Measurements from ENCODE around the gene ASXL3. TPM values are rescaled to one million over a fixed set of nuclear protein-coding genes. Genes with fewer than 3 reads are reported as not detected.

ASXL3 gene
- total RNA-seq, 2 experiments from 2014 or later, result not detected

DNA sequence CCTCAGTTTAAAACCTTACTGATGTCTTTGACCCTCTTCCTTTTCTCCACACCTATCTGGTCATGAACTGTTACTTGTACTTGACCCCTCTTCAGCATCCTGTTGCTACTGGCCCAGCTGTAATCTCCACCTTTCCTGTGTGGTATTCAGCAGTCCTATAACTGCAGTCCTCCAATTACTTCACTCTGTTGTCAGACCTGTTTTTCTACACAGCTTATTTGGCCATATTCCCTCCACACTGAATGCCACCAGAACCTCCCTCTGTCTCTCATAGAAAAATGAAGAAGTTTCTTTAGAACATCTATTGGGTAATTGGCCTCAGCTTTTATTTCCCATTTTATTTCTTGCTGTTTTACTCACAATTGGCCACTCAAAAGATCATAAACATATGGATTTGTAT, 155.4 kb downstream of the ASXL3 start:
- CTCF ChIA-PET, result interaction anchor here (0.5 kb wide), 1 partner anchor 117 kb away, joined by 4 read pairs; no protein-coding TSS in a partner anchor
- Mint-ChIP-seq H3K9me3 (no peaks in the 10 kb centered on the region), H3K27ac (no peak overlapping the region), H3K27me3 (no peaks in the 10 kb centered on the region), H3K36me3 (ENCODE audit: low read depth) (no peaks in the 10 kb centered on the region), H3K4me3 (no peak overlapping the region), H3K4me1 (no peaks in the 10 kb centered on the region)
- POLR2A ChIA-PET, result no interaction called here
- DNase-seq, result no peak

DNA sequence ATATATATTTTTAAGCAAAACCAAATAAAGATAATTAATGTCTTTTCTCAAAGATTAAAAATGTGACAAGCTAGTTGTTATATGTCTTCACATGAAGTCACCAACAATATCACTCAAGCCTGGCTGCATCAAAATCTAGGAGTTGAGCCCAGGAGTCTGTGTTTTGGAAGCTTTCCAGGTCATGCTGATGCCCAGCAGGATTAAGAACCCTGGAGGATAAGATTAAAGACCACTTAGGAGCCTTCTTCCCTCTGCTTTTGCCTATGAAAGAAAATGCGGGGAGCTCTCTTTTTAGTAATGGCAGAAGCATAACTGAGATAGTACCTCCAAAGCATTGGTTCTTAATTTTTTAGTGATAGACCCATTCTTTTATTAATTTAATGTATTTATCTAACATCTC, 157.4 kb downstream of the ASXL3 start:
- DNase-seq, result no peak
- no peak overlapping the region for H3K4me3 Mint-ChIP-seq
- no peaks in the 10 kb centered on the region for H3K4me1 Mint-ChIP-seq
- POLR2A ChIA-PET, result no interaction called here
- CTCF ChIA-PET, result no interaction called here
- H3K27ac Mint-ChIP-seq, result no peak overlapping the region
- H3K27me3 Mint-ChIP-seq, result no peaks in the 10 kb centered on the region
- no peaks in the 10 kb centered on the region for H3K9me3 Mint-ChIP-seq
- H3K36me3 Mint-ChIP-seq (ENCODE audit: low read depth), result no peaks in the 10 kb centered on the region

DNA sequence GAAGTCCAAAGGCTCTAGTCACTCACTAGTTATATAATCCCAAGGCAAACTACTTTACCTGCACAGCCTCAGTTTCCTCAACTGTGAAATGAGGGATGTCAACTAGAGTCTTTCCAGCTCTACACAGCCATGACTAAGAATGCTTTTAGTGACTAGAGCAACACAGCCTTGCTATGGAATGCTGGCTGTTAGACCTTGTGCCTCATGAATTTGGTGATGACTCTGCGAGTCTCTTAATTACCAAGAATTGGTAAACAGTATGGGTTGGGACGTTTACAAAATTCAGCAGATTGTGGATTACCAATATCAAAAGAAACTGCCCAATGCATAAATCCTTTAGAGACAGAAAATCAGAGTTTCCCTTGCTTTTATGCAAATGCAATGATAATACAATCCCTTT, 163.7 kb downstream of the ASXL3 start:
- ChIA-PET POLR2A (no interaction called here), CTCF (no interaction called here)
- Mint-ChIP-seq H3K36me3 (ENCODE audit: low read depth) (no peaks in the 10 kb centered on the region), H3K4me1 (no peaks in the 10 kb centered on the region), H3K27me3 (no peaks in the 10 kb centered on the region), H3K9me3 (no peaks in the 10 kb centered on the region), H3K27ac (no peak overlapping the region), H3K4me3 (no peak overlapping the region)
- no peak for DNase-seq

DNA sequence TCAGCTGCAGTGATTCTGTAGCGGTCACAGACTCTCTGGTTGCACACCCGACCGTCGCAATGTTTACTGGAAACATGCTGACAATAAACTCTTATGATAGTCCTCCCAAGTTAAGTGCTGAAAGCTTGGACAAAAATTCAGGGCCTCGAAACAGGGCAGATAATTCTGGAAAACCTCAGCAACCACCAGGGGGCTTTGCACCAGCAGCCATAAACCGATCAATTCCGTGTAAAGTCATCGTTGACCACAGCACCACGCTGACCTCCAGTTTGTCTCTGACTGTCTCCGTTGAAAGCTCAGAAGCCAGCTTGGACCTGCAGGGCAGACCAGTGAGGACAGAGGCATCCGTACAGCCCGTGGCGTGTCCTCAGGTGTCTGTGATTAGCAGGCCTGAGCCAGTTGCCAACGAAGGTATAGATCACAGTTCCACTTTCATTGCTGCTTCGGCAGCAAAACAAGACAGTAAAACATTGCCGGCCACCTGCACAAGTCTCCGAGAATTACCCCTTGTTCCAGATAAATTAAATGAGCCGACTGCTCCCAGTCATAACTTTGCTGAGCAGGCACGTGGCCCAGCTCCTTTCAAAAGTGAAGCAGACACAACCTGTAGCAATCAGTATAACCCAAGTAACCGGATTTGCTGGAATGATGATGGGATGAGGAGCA, 166.1 kb downstream of the ASXL3 start:
- H3K9me3 Mint-ChIP-seq, result no peaks in the 10 kb centered on the region
- H3K27me3 Mint-ChIP-seq, result no peaks in the 10 kb centered on the region
- no peaks in the 10 kb centered on the region for H3K4me1 Mint-ChIP-seq
- H3K36me3 Mint-ChIP-seq (ENCODE audit: low read depth), result no peaks in the 10 kb centered on the region
- ChIA-PET CTCF (no interaction called here), POLR2A (no interaction called here)
- no peak overlapping the region for H3K4me3 Mint-ChIP-seq
- DNase-seq, result no peak
- no peak overlapping the region for H3K27ac Mint-ChIP-seq

DNA sequence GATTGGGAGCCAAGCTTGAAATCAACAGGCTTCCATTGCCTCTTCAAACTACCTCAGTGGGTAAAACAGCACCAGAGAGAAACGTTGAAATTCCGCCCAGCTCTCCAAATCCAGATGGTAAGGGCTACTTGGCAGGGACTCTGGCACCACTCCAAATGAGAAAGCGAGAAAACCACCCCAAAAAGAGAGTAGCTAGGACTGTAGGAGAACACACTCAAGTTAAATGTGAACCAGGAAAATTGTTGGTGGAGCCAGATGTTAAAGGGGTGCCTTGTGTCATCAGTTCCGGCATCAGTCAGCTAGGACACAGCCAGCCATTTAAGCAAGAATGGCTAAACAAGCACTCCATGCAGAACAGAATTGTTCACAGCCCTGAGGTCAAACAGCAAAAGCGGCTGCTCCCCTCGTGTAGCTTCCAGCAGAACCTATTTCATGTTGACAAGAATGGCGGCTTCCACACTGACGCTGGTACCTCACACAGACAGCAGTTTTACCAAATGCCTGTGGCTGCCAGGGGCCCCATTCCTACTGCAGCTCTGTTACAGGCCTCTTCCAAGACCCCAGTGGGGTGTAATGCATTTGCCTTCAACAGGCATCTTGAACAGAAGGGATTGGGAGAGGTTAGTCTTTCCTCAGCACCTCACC, 167.3 kb downstream of the ASXL3 start:
- no peaks in the 10 kb centered on the region for H3K27me3 Mint-ChIP-seq

DNA sequence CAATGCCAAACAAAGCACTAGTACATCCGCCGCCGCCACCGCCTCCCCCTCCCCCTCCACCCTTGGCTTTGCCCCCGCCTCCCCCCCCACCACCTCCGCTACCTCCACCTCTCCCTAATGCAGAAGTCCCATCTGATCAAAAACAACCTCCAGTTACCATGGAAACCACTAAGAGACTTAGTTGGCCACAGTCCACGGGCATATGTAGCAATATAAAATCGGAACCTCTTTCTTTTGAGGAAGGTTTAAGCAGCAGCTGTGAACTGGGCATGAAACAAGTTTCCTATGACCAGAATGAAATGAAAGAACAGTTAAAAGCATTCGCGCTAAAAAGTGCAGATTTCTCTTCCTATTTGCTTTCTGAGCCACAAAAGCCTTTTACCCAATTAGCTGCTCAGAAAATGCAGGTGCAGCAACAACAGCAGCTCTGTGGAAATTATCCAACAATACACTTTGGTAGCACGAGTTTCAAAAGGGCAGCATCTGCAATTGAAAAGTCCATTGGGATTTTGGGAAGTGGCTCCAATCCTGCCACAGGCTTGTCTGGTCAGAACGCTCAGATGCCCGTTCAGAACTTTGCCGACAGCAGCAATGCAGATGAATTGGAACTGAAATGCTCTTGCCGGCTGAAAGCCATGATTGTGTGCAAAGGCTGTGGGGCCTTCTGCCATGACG, 168.0 kb downstream of the ASXL3 start:
- H3K4me3 Mint-ChIP-seq, result no peak overlapping the region
- no peak for DNase-seq
- H3K9me3 Mint-ChIP-seq, result no peaks in the 10 kb centered on the region
- no peaks in the 10 kb centered on the region for H3K36me3 Mint-ChIP-seq (ENCODE audit: low read depth)
- ChIA-PET POLR2A (no interaction called here), CTCF (no interaction called here)
- H3K27ac Mint-ChIP-seq, result no peak overlapping the region
- no peaks in the 10 kb centered on the region for H3K4me1 Mint-ChIP-seq
- H3K27me3 Mint-ChIP-seq, result no peaks in the 10 kb centered on the region

More for the DNA sequence above, 167.3 kb downstream of the ASXL3 start:
- ChIA-PET CTCF (interaction anchor here (0.7 kb wide), 1 partner anchor 9 kb away, joined by 3 read pairs; no protein-coding TSS in a partner anchor), POLR2A (no interaction called here)
- no peaks in the 10 kb centered on the region for H3K4me1 Mint-ChIP-seq
- no peak for DNase-seq
- H3K9me3 Mint-ChIP-seq, result no peaks in the 10 kb centered on the region
- H3K36me3 Mint-ChIP-seq (ENCODE audit: low read depth), result no peaks in the 10 kb centered on the region
- no peak overlapping the region for H3K4me3 Mint-ChIP-seq
- H3K27ac Mint-ChIP-seq, result no peak overlapping the region

DNA sequence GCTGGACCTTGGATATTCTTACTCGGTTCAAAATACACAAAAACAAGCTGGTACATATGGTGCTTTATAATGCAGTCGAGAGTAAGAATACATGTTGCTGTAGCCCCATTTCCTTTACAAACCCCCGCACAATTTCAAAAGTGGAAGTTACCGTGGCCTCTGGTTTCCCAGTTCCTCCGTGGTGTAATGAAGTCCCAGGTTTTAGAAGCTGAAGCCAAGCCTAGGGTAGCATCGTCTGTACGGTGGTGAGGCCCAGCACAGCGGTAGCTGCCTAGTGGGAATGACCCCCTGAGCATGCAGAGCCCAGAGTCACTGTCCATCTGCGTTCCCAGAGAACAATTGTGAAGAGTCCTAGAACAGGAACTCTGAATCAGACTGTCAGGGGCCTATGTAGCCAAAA, 171.8 kb downstream of the ASXL3 start:
- POLR2A ChIA-PET, result no interaction called here
- H3K27me3 Mint-ChIP-seq, result no peaks in the 10 kb centered on the region

DNA sequence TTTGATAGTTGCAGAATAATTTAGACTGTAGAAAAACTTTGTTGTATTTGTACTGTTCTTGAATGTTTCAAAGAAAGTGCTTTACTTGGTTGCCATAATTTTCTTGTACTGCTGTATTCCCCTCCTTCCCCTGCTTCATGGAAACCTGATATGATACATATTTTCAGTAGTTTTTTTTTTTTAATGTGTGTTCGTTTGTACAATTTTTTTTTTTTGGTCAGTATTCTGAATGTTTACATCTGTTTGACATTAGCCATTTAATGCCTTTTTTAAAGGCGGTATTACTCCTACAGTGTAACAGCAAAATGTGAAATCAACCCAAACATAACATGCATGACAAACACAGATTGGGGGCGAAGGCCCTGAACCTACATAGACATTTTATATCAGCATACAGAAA, 172.3 kb downstream of the ASXL3 start:
- ChIA-PET POLR2A (no interaction called here), CTCF (no interaction called here)
- DNase-seq, result no peak
- no peaks in the 10 kb centered on the region for H3K27me3 Mint-ChIP-seq
- H3K9me3 Mint-ChIP-seq, result no peaks in the 10 kb centered on the region
- no peak overlapping the region for H3K4me3 Mint-ChIP-seq
- no peaks in the 10 kb centered on the region for H3K36me3 Mint-ChIP-seq (ENCODE audit: low read depth)
- no peak overlapping the region for H3K27ac Mint-ChIP-seq
- H3K4me1 Mint-ChIP-seq, result no peaks in the 10 kb centered on the region

More for the DNA sequence above, 171.8 kb downstream of the ASXL3 start:
- no peak overlapping the region for H3K4me3 Mint-ChIP-seq
- H3K9me3 Mint-ChIP-seq, result no peaks in the 10 kb centered on the region
- no peaks in the 10 kb centered on the region for H3K36me3 Mint-ChIP-seq (ENCODE audit: low read depth)
- no peak for DNase-seq
- no peaks in the 10 kb centered on the region for H3K4me1 Mint-ChIP-seq
- H3K27ac Mint-ChIP-seq, result no peak overlapping the region
- CTCF ChIA-PET, result no interaction called here

DNA sequence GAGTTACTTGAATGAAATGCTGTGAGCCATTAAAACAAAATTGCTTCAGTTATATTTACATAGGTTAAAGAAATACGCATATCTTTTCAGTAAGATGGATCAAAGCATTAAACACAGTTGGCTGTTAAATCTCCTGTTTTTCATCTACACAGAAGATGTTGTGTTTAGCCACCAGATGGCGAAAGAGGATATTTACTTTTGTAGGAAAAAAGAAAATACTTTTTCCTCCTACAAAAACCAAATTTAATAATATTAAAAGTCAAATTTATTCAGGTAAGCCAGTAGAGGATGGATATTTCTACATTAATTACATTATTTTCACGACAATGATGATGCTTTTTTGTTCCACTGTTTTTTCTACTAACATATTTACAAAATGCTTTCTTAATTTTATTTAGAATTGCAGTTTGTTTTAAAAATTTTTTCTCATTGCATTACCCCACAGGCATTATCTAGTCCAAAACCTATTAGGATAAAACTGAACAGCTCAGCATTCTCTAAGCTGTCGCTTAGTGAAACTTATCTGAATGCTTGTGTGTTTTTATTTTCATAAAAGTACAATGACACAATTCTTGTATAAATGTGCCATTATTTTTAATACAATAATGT, 173.7 kb downstream of the ASXL3 start:
- POLR2A ChIA-PET, result no interaction called here
- DNase-seq, result no peak
- no peaks in the 10 kb centered on the region for H3K4me1 Mint-ChIP-seq

DNA sequence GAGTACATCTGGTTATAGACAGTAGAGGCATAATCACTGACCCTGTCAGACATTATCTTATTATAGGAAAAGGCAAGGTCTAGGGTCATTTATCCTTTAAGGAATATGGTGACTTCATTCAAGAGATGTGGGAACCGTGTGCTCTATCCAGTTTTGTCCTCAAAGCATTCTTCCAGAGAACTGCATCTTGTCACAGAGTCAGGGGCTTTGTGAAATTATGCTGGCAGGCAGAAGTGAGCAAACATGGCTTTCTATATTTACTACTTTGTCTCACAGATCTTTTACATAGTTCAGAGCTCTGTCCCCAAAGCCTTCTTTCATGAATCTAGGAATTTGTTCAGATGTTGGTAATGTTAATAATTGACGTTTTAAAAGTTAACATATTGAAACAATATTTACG, 177.4 kb downstream of the ASXL3 start:
- ChIA-PET CTCF (no interaction called here), POLR2A (no interaction called here)
- no peaks in the 10 kb centered on the region for H3K36me3 Mint-ChIP-seq (ENCODE audit: low read depth)
- no peaks in the 10 kb centered on the region for H3K4me1 Mint-ChIP-seq
- no peak overlapping the region for H3K27ac Mint-ChIP-seq
- no peaks in the 10 kb centered on the region for H3K27me3 Mint-ChIP-seq
- no peaks in the 10 kb centered on the region for H3K9me3 Mint-ChIP-seq
- no peak for DNase-seq
- H3K4me3 Mint-ChIP-seq, result no peak overlapping the region

More for the DNA sequence above, 173.7 kb downstream of the ASXL3 start:
- no peaks in the 10 kb centered on the region for H3K9me3 Mint-ChIP-seq
- CTCF ChIA-PET, result no interaction called here
- no peak overlapping the region for H3K27ac Mint-ChIP-seq
- H3K27me3 Mint-ChIP-seq, result no peaks in the 10 kb centered on the region
- no peak overlapping the region for H3K4me3 Mint-ChIP-seq
- H3K36me3 Mint-ChIP-seq (ENCODE audit: low read depth), result no peaks in the 10 kb centered on the region

DNA sequence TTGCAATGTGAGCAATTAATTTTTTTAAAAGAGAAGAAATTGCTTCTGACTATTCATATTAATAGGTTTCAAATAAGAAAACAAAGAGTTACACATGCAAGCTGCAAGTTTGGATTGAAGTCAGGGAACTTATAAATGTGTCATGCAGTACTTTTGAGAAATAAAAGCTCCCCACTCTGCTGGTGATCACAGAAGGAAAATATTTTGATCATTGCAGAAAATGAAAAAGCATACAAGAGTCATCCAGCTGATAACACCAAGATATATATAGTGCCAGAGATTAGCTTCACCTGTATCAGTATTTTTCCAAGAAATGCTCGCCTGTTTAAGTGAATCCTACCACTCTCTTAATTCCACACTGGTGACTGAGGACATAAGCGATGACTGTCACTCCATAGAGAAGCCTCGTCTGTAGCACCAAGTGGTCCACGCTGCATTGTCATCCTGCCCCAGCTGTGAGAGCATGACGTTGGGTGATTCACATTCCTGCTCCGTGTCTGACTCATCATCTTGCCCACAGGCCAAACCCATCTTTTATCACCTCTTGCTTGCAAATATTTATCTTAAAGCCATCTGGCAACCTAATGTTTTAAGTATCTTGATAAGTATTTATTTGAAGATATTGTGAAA, 178.0 kb downstream of the ASXL3 start:
- DNase-seq, result no peak
- H3K36me3 Mint-ChIP-seq (ENCODE audit: low read depth), result no peaks in the 10 kb centered on the region
- H3K4me3 Mint-ChIP-seq, result no peak overlapping the region
- H3K4me1 Mint-ChIP-seq, result no peaks in the 10 kb centered on the region
- H3K27me3 Mint-ChIP-seq, result no peaks in the 10 kb centered on the region
- POLR2A ChIA-PET, result no interaction called here
- CTCF ChIA-PET, result no interaction called here
- H3K9me3 Mint-ChIP-seq, result no peaks in the 10 kb centered on the region
- no peak overlapping the region for H3K27ac Mint-ChIP-seq

DNA sequence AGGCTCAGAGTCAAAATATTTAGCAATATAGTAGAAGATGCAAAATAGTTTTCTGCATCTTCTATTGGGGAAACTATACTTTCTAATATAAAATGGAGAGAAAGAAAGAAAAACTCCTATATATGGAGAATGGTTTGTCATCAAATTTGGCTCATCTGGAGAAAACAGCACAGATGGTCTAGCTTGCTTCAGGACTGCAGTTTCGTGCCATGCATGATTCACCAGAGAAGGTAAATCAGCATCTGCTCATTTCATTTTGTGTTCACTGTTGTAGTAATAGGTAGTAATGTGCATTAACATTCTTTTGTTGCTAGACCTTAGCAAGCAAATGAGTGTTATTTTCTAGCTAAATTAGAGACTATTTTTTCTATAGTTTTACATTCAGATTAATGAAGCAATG, 179.0 kb downstream of the ASXL3 start:
- Mint-ChIP-seq H3K9me3 (no peaks in the 10 kb centered on the region), H3K36me3 (ENCODE audit: low read depth) (no peaks in the 10 kb centered on the region), H3K27ac (no peak overlapping the region), H3K27me3 (no peaks in the 10 kb centered on the region), H3K4me1 (no peaks in the 10 kb centered on the region), H3K4me3 (no peak overlapping the region)
- ChIA-PET CTCF (no interaction called here), POLR2A (no interaction called here)
- no peak for DNase-seq

DNA sequence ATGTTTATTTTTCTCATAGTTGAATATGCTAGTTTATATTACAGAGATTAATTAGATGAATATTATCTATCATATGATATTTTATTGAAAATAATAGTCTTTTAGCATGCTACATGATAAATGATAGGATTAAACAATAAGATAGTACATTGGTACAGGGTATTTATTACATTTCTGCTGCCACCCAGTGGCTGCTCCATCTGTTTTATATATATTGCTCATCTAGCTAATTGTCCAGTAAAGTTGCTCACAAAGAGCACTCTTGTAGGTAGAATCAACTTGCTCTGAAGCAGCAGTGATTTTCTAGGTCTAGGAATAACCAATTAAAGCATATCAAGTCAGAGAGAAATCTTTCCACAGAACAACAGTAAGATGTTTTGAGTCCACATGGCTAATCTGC, 183.3 kb downstream of the ASXL3 start:
- Mint-ChIP-seq H3K36me3 (ENCODE audit: low read depth) (no peaks in the 10 kb centered on the region), H3K27ac (no peak overlapping the region), H3K4me1 (no peaks in the 10 kb centered on the region), H3K27me3 (no peaks in the 10 kb centered on the region), H3K4me3 (no peak overlapping the region), H3K9me3 (no peaks in the 10 kb centered on the region)
- POLR2A ChIA-PET, result no interaction called here
- DNase-seq, result no peak
- CTCF ChIA-PET, result no interaction called here
